ENCODE results near the gene LSS. TPM values are rescaled to one million over a fixed set of nuclear protein-coding genes. Genes with fewer than 3 reads are reported as not detected.
"Not testable (repeated sequence)": the region's sequence is repeated elsewhere in the genome, so short reads cannot be mapped to it uniquely, and the experiment has no call there.

The LSS gene
- polyA plus RNA-seq, 1 donor (not counting 4 experiments of a cell fraction or from before 2014, with no cell fraction given) = 105 TPM

GRCh38 chr21:46148106-46148505 lies 80.5 kb downstream of the LSS start:
- dilution Hi-C loops (cut with MboI; ENCODE audit: extremely low pct_ligation_motif_present, low sequenced_read_pairs) = no loop called here

GRCh38 chr21:46147429-46147828 lies 81.1 kb downstream of the LSS start:
- H2AFZ ChIP-seq (ENCODE audit: control insufficient read depth, low read length); H3K79me2 ChIP-seq (ENCODE audit: control insufficient read depth, insufficient read depth, low read length); H3K4me1 ChIP-seq (ENCODE audit: control insufficient read depth, extremely low read depth, insufficient read depth, low read length); H3K27ac ChIP-seq (ENCODE audit: control insufficient read depth, insufficient read depth, low read length); H3K9me1 ChIP-seq (ENCODE audit: control insufficient read depth, extremely low read depth, insufficient read depth, low read length); FAIRE-seq; DNase-seq (ENCODE audit: low read depth, low spot score); H3K36me3 ChIP-seq (ENCODE audit: control insufficient read depth in 2 of 2, extremely low read depth in 1 of 2, insufficient read depth in 2 of 2, low read length in 2 of 2); H3K4me3 ChIP-seq (ENCODE audit: control insufficient read depth in 2 of 3, extremely low read depth in 1 of 3, insufficient read depth in 2 of 3, low read depth in 1 of 3, low read length in 3 of 3); dilution Hi-C loops (cut with MboI; ENCODE audit: extremely low pct_ligation_motif_present, low sequenced_read_pairs); H4K20me1 ChIP-seq (ENCODE audit: control insufficient read depth, extremely low read depth, insufficient read depth, low read length); H3K27me3 ChIP-seq (ENCODE audit: control insufficient read depth, extremely low read depth, insufficient read depth, low read length); H3K9me3 ChIP-seq (ENCODE audit: control insufficient read depth, low read depth, low read length); H3K9ac ChIP-seq (ENCODE audit: control insufficient read depth, extremely low read depth, insufficient read depth, low read length); H3K4me2 ChIP-seq (ENCODE audit: control insufficient read depth, extremely low read depth, insufficient read depth, low read depth, low read length): not testable (repeated sequence)
- TF ChIP-seq CTCF (optimal IDR thresholded peaks at IDR 0.05 in 1 of 3, IDR thresholded peaks at IDR 0.05 in 1 of 3, conservative IDR thresholded peaks at IDR 0.05 in 1 of 3; ENCODE audit: extremely low read depth in 1 of 3, insufficient read depth in 2 of 3, low read length in 3 of 3) = peak; percentile 64 to 88 (median 79)

More at GRCh38 chr21:46148106-46148505, 80.5 kb downstream of the LSS start:
- Histone ChIP-seq H3K27ac (ENCODE audit: control insufficient read depth, insufficient read depth, low read length) (no peak overlapping the region), H3K9me3 (ENCODE audit: control insufficient read depth, low read depth, low read length) (no peaks in the 10 kb centered on the region), H3K9me1 (ENCODE audit: control insufficient read depth, extremely low read depth, insufficient read depth, low read length) (no peaks in the 10 kb centered on the region), H3K4me1 (ENCODE audit: control insufficient read depth, extremely low read depth, insufficient read depth, low read length) (no peaks in the 10 kb centered on the region), H3K4me2 (ENCODE audit: control insufficient read depth, extremely low read depth, insufficient read depth, low read depth, low read length) (no peak overlapping the region), H3K36me3 (ENCODE audit: control insufficient read depth in 2 of 2, extremely low read depth in 1 of 2, insufficient read depth in 2 of 2, low read length in 2 of 2) (no peaks in the 10 kb centered on the region), H3K79me2 (ENCODE audit: control insufficient read depth, insufficient read depth, low read length) (no peaks in the 10 kb centered on the region), H3K9ac (ENCODE audit: control insufficient read depth, extremely low read depth, insufficient read depth, low read length) (no peak overlapping the region), H4K20me1 (ENCODE audit: control insufficient read depth, extremely low read depth, insufficient read depth, low read length) (no peaks in the 10 kb centered on the region), H3K4me3 (ENCODE audit: control insufficient read depth in 2 of 3, extremely low read depth in 1 of 3, insufficient read depth in 2 of 3, low read depth in 1 of 3, low read length in 3 of 3) (no peak overlapping the region), H3K27me3 (ENCODE audit: control insufficient read depth, extremely low read depth, insufficient read depth, low read length) (no peaks in the 10 kb centered on the region), H2AFZ (ENCODE audit: control insufficient read depth, low read length) (no peak overlapping the region)
- no peak for DNase-seq (ENCODE audit: low read depth, low spot score)
- TF ChIP-seq EZH2 (IDR thresholded peaks at IDR 0.05; ENCODE audit: low read length) (no peak), CTCF (optimal IDR thresholded peaks at IDR 0.05 in 1 of 3, IDR thresholded peaks at IDR 0.05 in 1 of 3, conservative IDR thresholded peaks at IDR 0.05 in 1 of 3; ENCODE audit: extremely low read depth in 1 of 3, insufficient read depth in 2 of 3, low read length in 3 of 3) (no peak)
- no peak for FAIRE-seq
